ENCODE measurements around the gene MGLL. TPM values are rescaled to one million over a fixed set of nuclear protein-coding genes. Genes with fewer than 3 reads are reported as not detected.

The MGLL gene
- total RNA-seq, 1 donor from 2014 or later: 0.43 TPM

DNA sequence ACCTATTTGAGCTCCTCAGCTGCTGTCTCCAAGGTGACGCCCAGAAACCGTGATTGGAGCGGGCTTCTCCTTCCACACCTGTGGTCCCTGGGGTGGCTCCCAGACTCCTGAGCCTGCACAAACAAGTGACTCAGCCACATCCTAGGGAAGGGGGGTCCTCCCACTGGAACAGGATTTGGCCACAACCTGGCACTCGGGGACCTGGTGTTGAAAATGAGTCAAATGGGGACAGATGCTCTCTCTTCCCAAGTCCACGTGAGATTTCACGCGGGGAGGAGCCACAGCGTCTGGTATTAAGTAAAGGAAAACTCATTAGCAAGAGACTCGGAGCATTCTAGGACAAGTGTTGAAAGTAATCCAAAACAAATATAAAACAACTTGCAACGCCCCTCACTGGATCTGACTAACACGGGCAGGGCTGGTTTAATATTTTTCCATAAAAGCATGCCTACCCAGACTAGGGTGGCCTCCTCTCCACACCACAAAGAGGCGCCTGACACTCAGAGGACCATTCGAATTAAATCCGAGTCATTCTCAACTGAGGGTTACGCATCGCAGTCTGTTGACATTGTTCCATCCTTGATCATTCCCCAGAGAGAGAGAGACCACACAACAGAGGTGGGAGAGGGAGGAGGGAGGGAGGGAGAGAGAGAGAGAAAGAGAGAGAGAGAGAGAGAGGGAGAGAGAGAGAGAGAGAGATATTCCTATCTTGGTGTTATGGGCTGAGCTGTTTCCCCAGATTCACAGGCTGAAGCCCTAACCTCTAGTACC is 74.4 kb downstream of the MGLL start:
- Mint-ChIP-seq H3K27me3 (peaks cover 37% of the 10 kb centered on the region), H3K27ac (no peak overlapping the region), H3K36me3 (ENCODE audit: insufficient read depth) (no peaks in the 10 kb centered on the region), H3K9me3 (ENCODE audit: low read depth) (no peaks in the 10 kb centered on the region), H3K4me3 (ENCODE audit: low read depth) (no peak overlapping the region), H3K4me1 (ENCODE audit: low read depth) (peaks cover 2% of the 10 kb centered on the region)
- TF ChIP-seq, protein P1, sequence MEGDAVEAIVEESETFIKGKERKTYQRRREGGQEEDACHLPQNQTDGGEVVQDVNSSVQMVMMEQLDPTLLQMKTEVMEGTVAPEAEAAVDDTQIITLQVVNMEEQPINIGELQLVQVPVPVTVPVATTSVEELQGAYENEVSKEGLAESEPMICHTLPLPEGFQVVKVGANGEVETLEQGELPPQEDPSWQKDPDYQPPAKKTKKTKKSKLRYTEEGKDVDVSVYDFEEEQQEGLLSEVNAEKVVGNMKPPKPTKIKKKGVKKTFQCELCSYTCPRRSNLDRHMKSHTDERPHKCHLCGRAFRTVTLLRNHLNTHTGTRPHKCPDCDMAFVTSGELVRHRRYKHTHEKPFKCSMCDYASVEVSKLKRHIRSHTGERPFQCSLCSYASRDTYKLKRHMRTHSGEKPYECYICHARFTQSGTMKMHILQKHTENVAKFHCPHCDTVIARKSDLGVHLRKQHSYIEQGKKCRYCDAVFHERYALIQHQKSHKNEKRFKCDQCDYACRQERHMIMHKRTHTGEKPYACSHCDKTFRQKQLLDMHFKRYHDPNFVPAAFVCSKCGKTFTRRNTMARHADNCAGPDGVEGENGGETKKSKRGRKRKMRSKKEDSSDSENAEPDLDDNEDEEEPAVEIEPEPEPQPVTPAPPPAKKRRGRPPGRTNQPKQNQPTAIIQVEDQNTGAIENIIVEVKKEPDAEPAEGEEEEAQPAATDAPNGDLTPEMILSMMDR (IDR thresholded peaks at IDR 0.05; ENCODE audit: unreplicated experiment): no peak
- no peak for DNase-seq (ENCODE audit: low spot score, unreplicated experiment)

DNA sequence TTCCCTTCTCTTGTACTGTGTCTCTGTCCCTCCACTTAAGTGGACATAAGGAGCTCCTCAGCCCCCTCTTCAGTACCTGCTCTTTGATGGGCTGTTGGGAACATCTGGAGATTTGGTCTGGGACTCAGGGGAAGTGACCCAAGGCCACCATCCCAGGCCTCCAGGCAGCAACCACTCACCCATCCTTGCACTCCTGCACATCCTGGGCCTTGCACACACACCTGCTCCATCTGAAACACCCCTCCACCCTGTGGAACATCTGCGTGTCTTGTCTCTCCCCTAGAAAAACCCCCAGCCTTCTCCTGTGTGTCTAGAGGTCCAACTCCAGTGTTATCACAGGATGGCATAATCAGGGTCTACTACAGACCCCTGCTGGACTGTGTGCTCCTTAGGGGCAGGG is 75.2 kb downstream of the MGLL start:
- H3K9me3 Mint-ChIP-seq (ENCODE audit: low read depth): no peaks in the 10 kb centered on the region
- no peak overlapping the region for H3K4me3 Mint-ChIP-seq (ENCODE audit: low read depth)
- H3K27ac Mint-ChIP-seq: no peak overlapping the region
- DNase-seq (ENCODE audit: low spot score, unreplicated experiment): no peak
- peaks cover 37% of the 10 kb centered on the region for H3K27me3 Mint-ChIP-seq
- H3K4me1 Mint-ChIP-seq (ENCODE audit: low read depth): peaks cover 2% of the 10 kb centered on the region
- no peaks in the 10 kb centered on the region for H3K36me3 Mint-ChIP-seq (ENCODE audit: insufficient read depth)
- TF ChIP-seq, protein P1 (IDR thresholded peaks at IDR 0.05; ENCODE audit: unreplicated experiment): no peak

DNA sequence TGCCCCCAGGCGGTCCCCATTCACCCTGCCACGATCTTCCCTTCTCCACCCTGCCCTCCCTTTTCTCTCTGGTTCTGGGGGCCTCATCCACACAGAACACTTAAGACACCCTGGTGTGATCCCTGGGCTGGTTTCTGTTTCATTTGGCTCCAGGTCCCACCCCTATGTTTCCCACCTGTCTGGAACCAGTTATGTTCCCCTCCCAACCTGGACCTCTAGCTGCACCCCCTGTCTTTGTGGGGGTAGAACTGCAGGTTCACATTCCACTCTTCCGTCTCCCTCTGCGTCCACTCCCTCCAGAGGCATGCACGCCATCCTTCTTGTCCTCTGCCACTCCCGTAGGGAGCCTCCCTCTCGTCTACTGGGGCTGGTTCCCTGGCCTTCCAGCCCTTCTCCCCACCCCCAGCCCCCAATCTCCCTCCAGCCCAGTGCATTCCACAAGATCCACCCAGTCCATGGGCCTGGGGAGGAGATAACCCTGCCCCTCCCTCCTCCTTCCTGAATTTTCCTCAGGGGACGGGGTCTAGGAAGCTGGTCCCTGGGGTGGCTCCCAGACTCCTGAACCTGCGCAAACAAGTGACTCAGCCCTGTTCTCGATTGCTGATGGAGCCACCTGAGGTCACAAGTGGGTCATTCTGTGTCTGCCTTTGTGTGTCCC is 75.8 kb downstream of the MGLL start:
- no peak overlapping the region for H3K27ac Mint-ChIP-seq
- H3K36me3 Mint-ChIP-seq (ENCODE audit: insufficient read depth): no peaks in the 10 kb centered on the region
- DNase-seq (ENCODE audit: low spot score, unreplicated experiment): no peak
- H3K27me3 Mint-ChIP-seq: peaks cover 37% of the 10 kb centered on the region
- H3K4me1 Mint-ChIP-seq (ENCODE audit: low read depth): peaks cover 2% of the 10 kb centered on the region
- TF ChIP-seq, protein P1 (IDR thresholded peaks at IDR 0.05; ENCODE audit: unreplicated experiment): no peak
- H3K4me3 Mint-ChIP-seq (ENCODE audit: low read depth): no peak overlapping the region
- H3K9me3 Mint-ChIP-seq (ENCODE audit: low read depth): no peaks in the 10 kb centered on the region

DNA sequence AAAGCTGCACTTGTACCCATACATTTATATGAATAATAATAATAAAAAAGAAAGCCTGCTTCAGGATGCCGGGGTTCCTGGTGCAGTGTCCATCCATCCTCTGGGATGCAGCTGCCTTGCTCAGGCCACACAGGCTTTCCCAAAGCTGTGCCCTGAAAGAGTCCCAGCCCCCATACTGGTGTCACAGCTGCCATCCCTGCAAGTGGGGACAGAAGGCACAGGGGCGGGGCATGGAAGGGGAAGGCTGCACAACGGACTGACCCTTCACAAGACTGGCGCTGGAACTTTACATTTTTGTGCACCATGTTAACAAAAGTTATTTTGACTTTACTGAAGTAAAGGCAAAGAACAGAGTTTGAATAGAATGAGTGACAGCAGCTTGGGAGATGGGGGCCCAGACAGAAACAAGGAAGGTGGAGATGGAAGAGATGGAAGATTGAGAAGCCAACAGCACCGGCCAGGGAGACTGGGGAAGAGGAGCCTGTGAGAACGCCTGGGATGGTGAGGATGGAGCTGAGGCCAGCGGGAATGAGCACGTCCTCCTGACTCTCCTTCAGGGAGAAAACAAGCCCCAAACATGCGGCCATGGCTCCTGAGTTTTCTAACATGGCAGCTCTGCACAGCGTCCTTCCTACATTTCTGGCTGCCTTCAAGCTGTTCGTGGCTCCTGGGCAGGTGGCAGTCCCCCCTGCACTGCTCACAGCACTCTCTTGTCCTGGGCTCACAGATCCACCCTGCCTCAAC is 76.5 kb downstream of the MGLL start:
- no peaks in the 10 kb centered on the region for H3K36me3 Mint-ChIP-seq (ENCODE audit: insufficient read depth)
- no peak overlapping the region for H3K27ac Mint-ChIP-seq
- H3K4me3 Mint-ChIP-seq (ENCODE audit: low read depth): no peak overlapping the region
- no peaks in the 10 kb centered on the region for H3K9me3 Mint-ChIP-seq (ENCODE audit: low read depth)
- TF ChIP-seq, protein P1 (IDR thresholded peaks at IDR 0.05; ENCODE audit: unreplicated experiment): no peak
- peaks cover 34% of the 10 kb centered on the region for H3K27me3 Mint-ChIP-seq
- peaks cover 2% of the 10 kb centered on the region for H3K4me1 Mint-ChIP-seq (ENCODE audit: low read depth)
- no peak for DNase-seq (ENCODE audit: low spot score, unreplicated experiment)

DNA sequence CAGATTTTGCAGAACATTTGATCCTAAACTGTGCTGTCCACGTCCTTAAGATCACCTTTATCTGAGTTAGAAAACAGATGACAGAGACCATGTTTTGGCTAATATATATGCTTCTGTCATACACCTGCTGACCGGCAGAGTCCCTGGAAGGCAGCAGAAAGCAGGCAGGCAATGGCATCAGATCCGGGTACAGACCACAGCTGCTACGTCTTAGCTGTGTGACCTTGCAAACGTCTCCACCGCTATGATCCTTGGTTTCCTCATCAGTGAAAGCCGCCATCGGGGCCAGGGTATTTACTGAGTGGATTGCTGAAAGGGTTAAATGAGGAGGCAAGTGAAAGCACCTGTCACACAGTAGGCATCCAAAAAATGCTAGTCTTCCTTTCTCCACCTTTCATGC is 77.4 kb downstream of the MGLL start:
- no peaks in the 10 kb centered on the region for H3K36me3 Mint-ChIP-seq (ENCODE audit: insufficient read depth)
- peaks cover 2% of the 10 kb centered on the region for H3K4me1 Mint-ChIP-seq (ENCODE audit: low read depth)
- no peak for DNase-seq (ENCODE audit: low spot score, unreplicated experiment)
- TF ChIP-seq, protein P1 (IDR thresholded peaks at IDR 0.05; ENCODE audit: unreplicated experiment): no peak
- H3K4me3 Mint-ChIP-seq (ENCODE audit: low read depth): no peak overlapping the region
- peaks cover 32% of the 10 kb centered on the region for H3K27me3 Mint-ChIP-seq
- no peak overlapping the region for H3K27ac Mint-ChIP-seq
- no peaks in the 10 kb centered on the region for H3K9me3 Mint-ChIP-seq (ENCODE audit: low read depth)
